AG20443 (cell line): ENCODE results near the gene RMND5A.
"Not testable (repeated sequence)": the region's sequence is repeated elsewhere in the genome, so short reads cannot be mapped to it uniquely, and the experiment has no call there.

Experiments used
- DNase-seq: peaks from one replicate; pipeline ENCODE4 v3.0.0; 2012; ENCODE audit warnings: low spot score, mixed read lengths

Gene RMND5A

DNA sequence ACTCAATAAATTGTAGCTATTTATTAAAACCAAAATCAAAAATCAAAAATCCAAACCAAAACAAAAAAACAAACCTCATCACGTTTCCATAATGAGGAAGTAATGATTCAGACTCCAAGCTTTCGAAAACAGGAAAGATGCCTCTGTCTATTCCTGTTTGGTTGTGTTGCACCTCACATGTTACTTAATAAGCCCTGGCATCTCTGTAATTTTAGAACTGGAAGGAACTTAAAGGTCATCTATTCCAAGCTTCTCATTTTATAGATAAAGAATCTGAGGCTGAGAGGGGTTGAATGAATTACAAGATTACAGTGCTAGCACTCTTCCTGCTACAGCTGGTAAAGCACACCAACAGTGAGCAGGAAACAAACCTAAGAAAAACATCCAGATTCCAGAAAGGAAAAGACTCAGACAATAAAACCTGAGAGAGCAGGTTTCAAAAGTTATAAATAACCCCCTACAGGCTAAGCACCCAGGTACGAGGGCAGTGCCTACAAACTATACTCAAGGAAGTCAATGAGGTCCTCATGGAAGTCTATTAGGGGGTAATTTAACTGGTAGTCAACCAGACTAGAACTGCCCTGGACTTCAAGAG lies 5.4 kb upstream of the RMND5A start:
- not testable (repeated sequence) for DNase-seq

DNA sequence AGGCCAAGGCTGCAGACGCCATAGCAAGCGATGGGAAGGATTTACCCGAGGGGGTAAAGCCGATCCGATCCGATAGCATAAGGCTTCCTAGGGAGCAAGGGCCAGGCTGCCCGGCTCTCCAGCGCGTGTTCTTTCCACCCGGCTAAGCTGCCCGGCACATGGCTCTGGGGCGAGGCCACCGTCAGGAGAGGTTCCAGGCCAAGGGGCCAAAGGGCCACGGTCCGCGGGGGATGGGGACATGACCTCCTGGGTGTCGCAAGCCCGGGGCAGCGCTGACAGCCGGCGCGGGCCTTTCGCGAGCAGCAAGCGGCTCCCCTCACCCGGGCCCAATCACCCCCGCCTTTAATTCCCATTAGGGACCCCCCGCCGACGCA lies 841 bp upstream of the RMND5A start:
- DNase-seq = not testable (repeated sequence)

DNA sequence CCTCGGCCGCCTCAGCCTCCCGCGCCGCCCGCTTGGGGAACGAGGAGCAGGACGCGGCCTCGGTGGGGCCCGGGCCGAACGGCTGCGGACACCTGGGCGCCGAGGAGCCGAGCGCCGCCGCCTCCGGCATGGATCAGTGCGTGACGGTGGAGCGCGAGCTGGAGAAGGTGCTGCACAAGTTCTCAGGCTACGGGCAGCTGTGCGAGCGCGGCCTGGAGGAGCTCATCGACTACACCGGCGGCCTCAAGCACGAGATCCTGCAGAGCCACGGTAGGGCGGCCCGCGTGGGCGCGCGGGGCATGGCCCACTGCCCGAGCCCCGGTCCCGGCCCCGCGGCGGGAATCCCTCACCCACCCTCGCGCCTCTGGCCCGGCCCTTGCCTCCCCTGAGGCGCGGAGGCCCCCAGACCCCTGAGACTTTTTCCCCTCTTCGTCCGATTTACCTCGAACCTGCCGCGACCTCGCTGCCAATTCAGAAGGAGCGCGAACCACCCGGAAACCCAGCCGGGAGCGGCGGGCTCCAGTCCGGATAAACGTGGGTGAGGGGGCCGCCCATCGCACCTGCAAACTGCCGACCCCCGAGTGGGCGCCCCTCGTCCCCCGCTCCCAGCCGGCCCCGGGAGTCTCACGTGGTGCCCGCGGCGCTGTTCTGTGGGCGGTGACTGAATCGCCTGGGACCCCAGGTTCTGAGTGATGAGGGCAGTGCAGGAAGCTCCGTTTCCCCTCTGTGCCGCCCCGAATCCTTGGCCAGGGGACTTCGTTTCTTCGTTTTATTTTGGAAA lies 639 bp downstream of the RMND5A start:
- not testable (repeated sequence) for DNase-seq

DNA sequence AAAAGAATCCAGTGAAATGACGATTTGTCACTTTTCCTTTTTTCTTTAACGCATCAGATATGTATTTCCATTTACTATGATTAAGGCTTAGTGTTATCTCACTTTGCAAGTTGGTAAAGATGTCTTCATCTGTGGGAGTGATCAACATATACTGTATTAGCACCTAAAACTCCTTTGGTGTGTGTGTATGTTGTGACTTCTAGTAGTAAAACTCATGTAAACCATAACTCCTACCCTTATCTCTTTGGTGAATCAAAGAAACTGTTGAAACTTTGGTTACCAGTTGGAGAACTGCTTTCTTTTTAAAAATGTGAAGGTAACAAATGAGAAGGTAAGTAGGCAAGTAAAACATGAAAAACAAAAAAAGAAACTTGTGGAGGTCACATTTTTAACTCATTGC lies 5.6 kb downstream of the RMND5A start:
- DNase-seq = not testable (repeated sequence)

DNA sequence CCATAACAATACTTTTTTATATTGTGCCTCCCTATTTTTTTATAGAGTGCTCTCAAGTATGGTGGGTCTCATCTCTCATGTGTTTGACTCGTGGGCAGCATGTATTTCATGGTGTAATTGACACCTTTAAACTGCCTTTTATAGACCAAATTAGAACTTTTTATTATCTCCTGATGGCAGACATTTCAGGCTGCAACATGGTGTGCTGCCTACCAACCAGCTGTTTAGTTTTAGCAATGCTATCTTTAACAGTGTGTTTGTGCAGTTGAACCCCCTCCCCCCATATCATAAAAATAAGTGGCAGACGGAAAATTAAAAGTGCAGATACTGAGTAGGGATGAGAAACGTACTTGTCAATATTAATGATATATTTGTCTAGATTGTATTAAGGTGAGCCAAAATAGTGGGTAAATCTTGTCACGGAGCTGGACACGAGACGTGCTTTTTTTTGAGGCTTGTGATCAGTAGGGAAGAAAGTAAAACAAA lies 12.0 kb downstream of the RMND5A start:
- not testable (repeated sequence) for DNase-seq

DNA sequence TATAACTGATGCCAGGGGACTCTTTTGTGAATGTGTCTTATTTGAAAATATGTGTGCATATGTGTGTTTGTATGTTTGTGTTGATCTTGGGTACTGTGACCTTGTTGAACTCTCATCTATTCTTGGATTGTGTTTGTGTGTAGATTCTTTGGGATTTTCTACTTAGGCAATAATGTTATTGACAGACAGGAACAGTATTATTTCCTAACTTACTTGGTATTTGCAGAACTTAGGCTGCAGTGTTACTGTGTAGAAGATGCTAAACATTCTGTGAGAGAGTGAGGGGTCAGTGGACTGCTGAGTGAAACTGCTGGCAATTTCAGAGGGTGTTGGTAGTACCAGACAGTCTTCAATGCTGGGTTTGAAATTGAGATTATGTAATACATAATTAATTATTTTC lies 12.7 kb downstream of the RMND5A start:
- DNase-seq = not testable (repeated sequence)

DNA sequence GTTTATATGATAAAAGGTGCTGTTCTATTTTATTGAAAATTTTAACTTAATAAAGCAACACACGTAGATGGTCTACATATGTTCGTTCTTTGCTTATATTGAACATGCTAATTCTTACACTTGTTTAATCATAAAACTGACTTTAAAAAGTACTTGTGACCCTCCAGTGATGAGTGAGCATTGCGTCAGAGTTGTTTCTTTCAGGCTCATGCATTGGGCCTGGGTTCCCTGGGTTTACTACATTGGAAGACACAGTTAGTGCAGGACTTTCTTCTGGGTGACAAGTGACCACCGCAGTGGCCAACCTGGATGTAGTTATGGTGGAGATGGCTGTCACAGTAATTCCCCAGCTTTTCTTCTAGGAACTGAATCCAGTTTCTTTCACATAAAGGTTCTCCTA lies 13.4 kb downstream of the RMND5A start:
- DNase-seq = not testable (repeated sequence)

DNA sequence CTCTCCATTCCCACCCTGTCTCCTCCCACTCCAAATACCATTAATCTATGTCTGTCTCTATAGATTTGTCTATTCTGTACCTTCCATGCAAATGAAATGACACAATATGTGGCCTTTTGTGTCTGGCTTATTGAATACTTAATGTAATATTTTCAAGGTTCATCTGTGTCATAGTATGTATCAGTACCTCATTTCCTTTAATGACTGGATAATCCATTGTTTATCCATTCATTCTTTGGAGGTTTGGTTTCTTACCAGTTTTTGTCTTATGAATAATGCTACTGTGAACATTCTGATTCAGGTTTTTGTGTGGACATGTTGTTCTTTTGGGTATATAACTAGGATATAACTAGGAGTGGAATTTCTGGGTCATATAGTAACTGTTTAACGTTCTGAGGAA lies 14.8 kb downstream of the RMND5A start:
- not testable (repeated sequence) for DNase-seq

DNA sequence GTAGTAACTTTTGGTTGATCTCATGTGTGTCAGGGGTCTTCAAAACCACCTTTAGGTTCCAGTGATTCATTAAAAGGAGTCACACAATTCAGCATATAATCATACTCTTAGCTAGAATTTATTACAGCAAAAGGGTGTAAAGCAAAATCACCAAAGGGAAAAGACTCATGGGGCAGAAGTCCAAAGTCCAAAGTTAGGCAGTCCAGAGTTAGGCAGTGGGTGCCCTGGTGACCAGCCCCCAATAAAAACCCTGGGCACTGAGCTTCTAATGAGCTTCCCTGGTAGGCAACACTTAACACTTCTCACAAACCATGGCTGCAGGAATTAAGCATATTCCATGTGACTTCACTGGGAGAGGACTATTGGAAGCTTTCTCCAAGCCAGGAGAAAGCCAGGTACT lies 19.4 kb downstream of the RMND5A start:
- not testable (repeated sequence) for DNase-seq

DNA sequence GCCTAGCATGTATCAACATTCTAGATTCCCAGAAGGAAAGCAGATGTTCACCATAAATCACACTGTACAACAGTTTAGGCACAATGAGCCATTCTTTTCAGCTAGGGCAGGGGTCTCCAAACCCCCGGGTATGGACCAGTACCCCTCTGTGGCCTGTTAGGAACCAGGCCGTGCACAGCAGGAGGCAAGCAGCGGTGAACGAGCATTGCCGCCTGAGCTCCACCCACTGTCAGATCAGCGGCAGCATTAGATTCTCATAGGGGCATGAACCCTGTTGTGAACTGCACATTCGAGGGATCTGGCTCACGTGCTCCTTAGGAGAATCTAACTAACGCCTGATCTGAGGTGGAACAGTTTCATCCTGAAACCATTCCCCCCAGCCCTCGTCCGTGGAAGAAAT lies 19.8 kb downstream of the RMND5A start:
- DNase-seq = not testable (repeated sequence)

DNA sequence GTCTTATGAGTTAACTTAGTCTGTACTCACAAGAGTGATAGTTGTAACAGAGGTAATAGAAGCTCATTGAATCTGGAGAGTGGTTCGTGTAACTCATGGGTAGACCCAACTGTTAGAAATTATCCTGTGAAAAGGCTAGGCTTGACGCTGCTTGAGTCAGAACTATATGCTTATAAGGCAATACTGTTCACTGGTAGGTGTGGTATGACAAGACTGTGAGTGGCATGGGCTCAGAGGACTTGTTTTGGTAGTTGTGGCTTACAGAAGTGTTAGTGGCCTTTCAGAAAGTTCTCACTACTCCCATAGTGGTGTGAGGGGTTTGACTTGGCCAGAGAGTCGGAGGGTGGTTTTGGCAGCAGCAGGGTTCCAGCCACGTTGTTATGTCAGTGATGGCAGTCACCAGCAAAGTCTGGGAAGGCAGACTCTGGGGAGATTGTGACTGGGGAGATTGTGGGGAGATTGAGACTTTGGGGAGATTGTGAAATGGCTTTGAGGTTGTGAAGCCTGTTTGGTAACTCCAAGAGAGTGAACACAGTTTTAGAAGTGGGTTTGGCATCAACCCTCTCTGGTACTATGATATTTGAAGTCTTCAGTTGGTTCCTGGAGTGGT lies 21.9 kb downstream of the RMND5A start:
- DNase-seq = not testable (repeated sequence)

DNA sequence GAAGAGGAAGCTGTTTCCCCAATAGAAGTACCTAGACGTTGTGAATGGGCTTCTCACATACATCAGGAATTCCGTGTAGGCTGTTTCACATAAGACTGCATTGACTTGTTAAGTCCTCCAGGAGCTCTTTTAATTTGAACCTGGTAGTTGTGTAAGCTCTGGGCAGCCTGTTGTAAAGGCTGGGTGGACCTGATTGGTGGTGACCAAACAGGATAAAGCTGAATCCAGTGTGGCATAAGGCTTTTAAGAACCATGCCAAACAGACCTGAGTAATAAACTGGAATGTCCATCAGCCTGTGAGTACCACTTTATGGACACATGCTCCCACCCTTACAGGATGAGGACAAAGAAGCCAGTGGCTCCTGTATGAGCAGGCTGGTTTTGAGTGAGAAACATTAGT lies 24.1 kb downstream of the RMND5A start:
- no peak for DNase-seq

DNA sequence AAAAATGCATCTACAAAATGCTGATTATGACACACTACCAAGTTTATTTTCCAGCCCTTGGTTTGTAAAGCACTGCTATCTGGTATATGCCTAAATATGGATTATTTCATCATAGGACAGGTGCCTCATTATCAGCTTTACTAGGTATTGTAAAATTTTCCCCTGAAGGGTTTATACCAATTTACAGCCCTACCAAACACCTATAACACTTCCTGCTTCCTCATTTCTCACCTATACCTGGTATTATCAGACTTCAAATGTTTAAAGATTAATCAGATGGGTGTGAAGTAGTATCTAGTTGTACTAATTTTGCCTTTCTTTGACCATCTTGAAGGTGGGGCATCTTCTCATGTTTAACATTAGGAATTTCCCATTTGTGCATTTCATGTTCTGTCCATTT lies 26.8 kb downstream of the RMND5A start:
- DNase-seq = no peak

DNA sequence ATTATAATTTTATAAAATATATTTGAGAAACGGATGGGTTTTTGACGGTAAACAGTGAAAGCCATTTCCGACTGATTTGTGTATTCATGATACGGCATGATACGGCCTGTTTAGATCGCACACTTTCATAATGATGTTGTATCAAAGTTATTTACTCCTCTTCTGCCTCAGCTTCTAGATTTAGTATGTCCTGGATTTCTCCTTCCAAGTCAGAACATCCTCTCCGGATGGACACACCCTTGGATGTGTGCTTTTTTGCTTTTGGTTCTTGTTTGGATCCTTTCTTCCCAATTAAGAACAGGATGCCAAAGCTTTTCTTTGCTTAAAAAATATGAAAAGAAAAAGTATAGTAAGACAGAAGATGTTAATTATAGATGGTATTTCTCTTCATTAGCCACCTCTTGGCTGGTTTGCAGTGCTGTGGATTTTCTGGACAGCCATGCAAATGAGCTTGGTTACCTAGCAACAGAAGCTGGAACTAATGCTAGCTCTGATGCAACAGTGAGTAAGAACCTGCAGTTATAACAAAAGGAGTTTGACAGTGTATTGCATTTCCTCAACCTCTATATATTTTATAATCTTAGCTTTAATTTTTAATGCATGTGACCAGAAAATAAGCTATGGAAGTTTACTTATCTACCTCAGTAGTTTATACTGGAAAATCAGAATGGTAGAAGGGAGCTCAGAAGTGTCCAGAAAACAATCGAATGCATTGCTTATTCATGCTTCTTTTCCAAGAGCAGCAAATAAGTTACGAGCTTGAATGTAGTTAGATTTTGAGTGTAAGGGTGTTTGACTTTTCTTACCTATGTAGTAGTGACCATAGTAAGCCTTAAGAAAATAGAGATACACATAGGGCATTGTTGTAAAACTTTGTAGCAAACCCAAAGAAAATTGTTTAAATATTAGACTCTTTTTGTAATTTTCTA lies 27.9 kb downstream of the RMND5A start:
- peak; percentile 77 for DNase-seq

DNA sequence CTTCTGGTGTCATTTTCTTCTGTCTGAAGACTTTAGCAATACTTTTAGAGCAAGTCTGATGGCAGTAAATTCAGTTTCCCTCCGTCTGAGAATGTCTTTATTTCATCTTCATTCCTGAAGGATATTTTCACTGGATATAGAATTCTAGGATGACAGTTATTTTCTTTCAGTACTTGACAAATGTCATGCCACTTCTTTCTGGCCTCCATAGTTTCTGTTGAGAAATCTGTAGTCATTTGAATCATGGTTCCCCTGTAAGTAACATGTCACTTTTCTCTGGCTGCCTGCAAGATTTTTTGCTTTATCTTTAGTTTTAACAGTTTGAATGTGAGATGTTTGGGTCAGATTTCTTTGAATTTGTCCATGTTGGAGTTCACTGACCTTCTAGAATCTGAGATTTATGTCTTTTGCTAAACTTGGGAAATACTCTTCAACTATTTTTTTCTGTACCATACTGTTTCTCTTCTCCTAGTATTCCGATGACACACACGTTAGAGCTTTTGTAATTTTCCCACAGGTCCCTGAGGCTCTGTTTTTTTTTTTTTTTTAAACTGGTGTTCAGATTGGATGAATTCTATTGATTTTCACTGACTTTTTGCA lies 30.2 kb downstream of the RMND5A start:
- no peak for DNase-seq

DNA sequence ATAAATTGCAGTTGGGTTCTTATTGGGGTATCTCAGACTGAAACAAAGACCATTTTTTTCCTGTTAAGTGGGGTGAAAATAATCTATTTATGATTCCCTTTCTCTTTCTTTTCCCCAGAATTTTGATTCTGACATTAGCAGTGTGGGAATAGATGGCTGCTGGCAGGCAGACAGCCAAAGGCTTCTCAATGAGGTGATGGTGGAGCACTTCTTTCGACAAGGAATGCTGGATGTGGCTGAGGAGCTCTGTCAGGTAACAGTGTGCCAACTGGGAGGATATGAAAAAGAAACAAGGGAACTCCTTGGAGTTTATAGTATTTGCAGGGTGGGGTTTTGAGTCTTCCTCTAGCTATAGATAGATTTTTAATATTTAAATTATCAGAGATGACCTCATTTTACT lies 31.7 kb downstream of the RMND5A start:
- no peak for DNase-seq

DNA sequence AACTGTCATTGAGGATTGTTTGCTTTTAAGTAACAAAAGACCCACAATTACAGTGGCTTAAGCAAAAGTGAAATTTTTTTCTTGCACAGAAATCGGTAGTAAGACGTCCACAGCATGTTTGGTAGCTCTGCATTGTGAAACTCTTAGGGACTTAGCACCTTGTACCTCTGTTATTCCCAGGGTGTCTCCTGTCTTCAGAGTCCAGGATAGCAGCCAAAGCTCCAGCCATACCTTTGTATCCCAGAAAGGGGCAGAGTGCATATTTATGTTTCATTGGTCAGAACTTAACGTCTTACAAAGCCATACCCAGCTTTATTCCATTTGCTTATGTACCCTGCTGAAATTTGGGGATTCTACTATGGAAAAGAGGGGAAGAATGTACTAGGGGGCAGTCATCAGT lies 32.8 kb downstream of the RMND5A start:
- DNase-seq = no peak

DNA sequence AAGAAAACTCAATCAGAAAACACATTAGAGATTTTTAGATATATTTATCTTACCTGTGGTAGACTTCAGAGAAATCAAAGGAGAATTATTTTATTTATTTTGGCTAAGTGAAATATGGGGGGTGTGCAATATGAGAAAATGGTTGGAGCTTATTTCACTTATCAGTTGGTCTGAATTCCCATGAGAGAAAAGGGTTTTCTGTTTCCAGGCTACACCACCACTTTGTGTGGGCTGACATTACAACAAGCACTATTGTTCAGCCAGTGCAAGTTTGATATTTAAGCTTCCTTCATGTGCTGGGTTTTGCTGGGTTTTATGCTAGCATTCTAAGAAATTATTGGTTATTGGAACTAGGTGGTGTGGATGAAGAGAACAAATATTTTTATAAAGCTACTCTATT lies 33.5 kb downstream of the RMND5A start:
- DNase-seq = no peak

DNA sequence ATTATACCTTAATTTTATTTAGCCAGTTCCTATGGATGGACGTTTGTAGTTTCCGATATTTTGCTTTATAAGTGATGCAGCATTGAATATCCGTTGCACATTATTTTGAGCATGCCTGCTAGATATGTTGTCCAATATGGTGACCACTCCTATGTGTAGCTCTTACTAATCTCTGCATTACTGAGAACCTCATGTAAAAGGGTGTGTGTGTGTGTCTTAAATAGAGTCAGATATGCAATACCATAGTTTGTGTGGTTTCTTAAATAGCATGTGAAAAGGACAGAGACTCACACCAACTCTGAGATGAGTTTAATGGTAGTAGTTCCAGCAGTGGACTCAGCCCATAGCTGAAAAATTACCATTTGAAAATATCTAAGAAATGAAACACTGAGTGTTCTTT lies 38.3 kb downstream of the RMND5A start:
- no peak for DNase-seq

DNA sequence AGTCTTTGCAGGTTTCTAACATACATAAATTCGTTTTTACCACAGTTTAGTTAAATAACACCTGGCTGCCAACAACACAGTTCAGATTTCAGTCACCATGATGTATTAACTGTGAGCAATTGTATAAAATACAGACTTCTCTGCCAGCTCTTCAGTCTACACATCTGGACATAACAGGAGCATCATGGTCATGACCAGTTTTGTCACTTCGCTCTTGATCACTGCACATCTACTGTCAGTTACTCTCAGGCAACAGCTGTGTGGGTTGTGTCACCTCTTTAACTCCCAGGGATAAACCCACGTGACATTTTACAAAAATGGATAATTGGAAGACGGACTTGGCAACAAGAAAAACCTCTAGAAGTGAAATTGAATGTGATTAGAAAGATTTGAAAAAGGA lies 40.3 kb downstream of the RMND5A start:
- DNase-seq = no peak

DNA sequence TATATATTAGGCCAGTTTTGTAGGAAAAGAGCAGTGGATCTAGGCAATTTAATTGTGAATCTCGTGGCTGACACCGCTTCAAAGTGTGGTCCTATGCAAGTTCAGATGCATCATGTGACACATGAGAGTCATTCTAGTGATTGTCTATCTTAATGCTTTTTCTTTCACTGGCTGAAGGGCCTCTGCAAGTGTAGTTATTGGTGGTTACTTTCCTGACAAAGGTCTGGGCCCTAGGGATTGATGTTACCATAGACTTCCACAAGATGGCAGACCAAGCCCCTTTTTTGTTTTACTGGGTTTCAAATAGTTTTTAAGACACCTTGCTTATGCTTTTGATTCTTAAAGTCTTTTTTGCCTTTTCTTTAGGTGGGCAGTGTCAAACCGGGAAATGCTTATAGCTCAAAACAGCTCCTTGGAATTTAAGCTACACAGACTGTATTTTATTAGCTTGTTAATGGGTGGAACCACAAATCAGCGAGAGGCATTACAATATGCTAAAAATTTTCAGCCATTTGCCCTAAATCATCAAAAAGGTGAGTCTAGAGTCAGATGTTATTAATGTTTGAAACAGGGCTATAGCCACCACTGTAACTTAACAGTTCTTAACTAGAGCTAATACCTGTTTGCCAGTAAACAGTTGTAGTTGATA lies 44.7 kb downstream of the RMND5A start:
- DNase-seq = peak; percentile 68
